GM12878 (cell line): ENCODE data around the gene KDM6B. TPM values are rescaled to one million over a fixed set of nuclear protein-coding genes. Genes with fewer than 3 reads are reported as not detected.

Experiments used
- ATF7 ChIP-seq: fragments of 450-650 bp; IDR thresholded peaks from 2 replicates; pipeline ENCODE4 v1.6.1; 2016; ENCODE audit warnings: low read depth, mild to moderate bottlenecking
- CHD4 ChIP-seq: fragments of 200-600 bp; sonication (generic); IDR thresholded peaks from 2 replicates; pipeline ENCODE4 v1.6.1; 2016; ENCODE audit warnings: mild to moderate bottlenecking
- EED ChIP-seq: sonication (generic); IDR thresholded peaks from 2 replicates; pipeline ENCODE4 v1.6.1; 2016; ENCODE audit warnings: antibody characterized with exemption, low read depth
- JUNB ChIP-seq: IDR thresholded peaks from 2 replicates; pipeline ENCODE4 v1.6.1; 2016; ENCODE audit warnings: antibody characterized with exemption, mild to moderate bottlenecking
- KAT2A ChIP-seq: conservative IDR thresholded peaks from 2 replicates; pipeline ENCODE4 v1.6.1; 2011; ENCODE audit warnings: low read depth, low read length; ENCODE audit not compliant: control insufficient read depth
- MYC ChIP-seq: IDR thresholded peaks from 2 replicates; pipeline ENCODE4 v1.6.1; 2011; ENCODE audit warnings: mild to moderate bottlenecking, low read length, moderate library complexity, inconsistent platforms; ENCODE audit not compliant: insufficient read depth, insufficient replicate concordance, insufficient read length, severe bottlenecking
- NFIC ChIP-seq: IDR thresholded peaks from 2 replicates; pipeline ENCODE4 v1.6.1; 2012; ENCODE audit warnings: low read depth, mild to moderate bottlenecking, inconsistent platforms, low read length, moderate library complexity
- PML ChIP-seq: IDR thresholded peaks from 2 replicates; pipeline ENCODE4 v1.6.1; 2012; ENCODE audit warnings: low read length, inconsistent platforms
- POLR2A ChIP-seq: IDR thresholded peaks from 2 replicates; pipeline ENCODE4 v1.6.1; 2011; ENCODE audit warnings: low read depth, mild to moderate bottlenecking, low read length
- RBBP5 ChIP-seq: fragments of 200-600 bp; sonication (generic); conservative IDR thresholded peaks from 2 replicates; pipeline ENCODE4 v1.6.1; 2016
- SREBF1 ChIP-seq: IDR thresholded peaks from 2 replicates; pipeline ENCODE4 v1.6.1; 2012; ENCODE audit warnings: mild to moderate bottlenecking, low read length
- ZNF274 ChIP-seq: IDR thresholded peaks from one replicate; pipeline ENCODE4 v1.8.0; 2011; ENCODE audit not compliant: insufficient read length, insufficient read depth
- polyA plus RNA-seq, 11 experiments: library from polyadenylated mRNA; depleted of rRNA in 4 of 11; unstranded in 6 of 11; stranded (reverse) in 5 of 11; fragments of >200 nt; fragmentation: Nextera tagmentation in 4 of 11; fragmentation: Illumina TruSeq in 1 of 11; extraction: Ambion mirVana in 4 of 11; extraction: Trizol in 1 of 11; gene quantifications; 1 replicate in 1 of 11; 2 replicates in 10 of 11; pipeline versions ENCODE4 v1.2.1 to v1.2.3, GENCODE V29; 2011 to 2016; ENCODE audit warnings: inconsistent platforms in 2 of 11, missing spikeins in 2 of 11, low read depth in 1 of 11
- total RNA-seq, 4 experiments: library from RNA; depleted of rRNA in 3 of 4; stranded (reverse); fragments of >200 nt in 3 of 4; fragmentation: Illumina TruSeq in 1 of 4; extraction: Trizol in 1 of 4; gene quantifications; 2 replicates each; pipeline versions ENCODE4 v1.2.1 to v1.2.3, GENCODE V29; 2013 to 2021
- TF ChIP-seq, protein P1 (sequence below): fragments of 450-650 bp; IDR thresholded peaks from 2 replicates; pipeline ENCODE4 v1.6.1; 2017; ENCODE audit warnings: borderline replicate concordance
- TF ChIP-seq, protein P2 (sequence below): fragments of 450-650 bp; IDR thresholded peaks from 2 replicates; pipeline ENCODE4 v1.6.1; 2018; ENCODE audit warnings: borderline replicate concordance, mild to moderate bottlenecking; ENCODE audit not compliant: partially characterized antibody
- TF ChIP-seq, protein P3 (sequence below): fragments of 450-650 bp; IDR thresholded peaks from 2 replicates; pipeline ENCODE4 v1.6.1; 2017; ENCODE audit warnings: mild to moderate bottlenecking, moderate library complexity
- TF ChIP-seq, protein P4 (sequence below): fragments of 450-650 bp; conservative IDR thresholded peaks from 2 replicates; pipeline ENCODE4 v1.6.1; 2017; ENCODE audit warnings: mild to moderate bottlenecking, moderate library complexity

KDM6B gene
- total and polyA plus RNA-seq, 10 of the 15 experiments (the other 5 are each of a cell fraction or from before 2014, with no cell fraction given): 0.05 to 33.5 (median 2.3) TPM

DNA sequence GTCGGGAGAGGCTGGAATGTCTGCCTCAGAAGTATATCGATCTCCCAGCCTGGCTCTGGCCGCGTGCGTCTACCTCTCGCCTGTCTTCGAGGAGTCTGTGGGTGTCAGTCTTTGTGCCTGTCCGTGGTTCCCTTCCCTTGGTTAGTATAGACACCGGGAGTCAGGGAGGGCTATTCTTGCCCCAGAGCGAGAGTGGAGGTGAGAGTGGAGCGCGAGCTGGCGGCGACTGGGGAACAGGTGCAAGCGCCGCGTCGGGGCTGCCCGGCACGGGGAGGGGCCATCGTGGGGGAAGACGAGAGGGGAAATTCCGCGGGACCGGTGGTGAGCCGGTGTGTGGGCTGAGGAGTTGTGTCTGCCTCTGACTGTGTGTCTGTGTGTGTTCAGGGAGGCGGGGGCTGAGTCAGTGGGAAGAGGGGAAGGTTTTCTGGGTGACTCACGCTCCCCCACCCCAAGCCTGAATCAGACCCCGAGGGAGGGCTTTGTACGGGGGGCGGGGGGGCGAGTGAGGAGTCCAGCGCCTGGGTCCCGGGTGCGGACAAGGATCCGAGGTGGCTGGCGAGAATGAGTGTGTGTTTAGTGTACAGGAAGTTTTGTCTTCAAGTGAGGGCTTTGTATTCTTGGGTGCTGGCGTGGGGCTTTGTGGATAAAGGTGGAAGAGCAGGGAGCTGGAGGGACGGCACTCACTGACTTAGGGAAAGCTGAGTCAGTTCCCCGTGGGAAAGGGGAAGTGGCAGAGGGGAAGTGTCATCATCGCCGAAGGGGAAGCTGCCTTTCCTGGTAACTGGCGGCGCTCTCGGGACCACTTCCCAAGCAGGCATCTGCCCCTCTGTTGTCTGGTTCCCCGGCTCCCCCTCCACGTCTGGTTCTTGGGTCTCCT, 8.6 kb downstream of the KDM6B start (continued):
- TF ChIP-seq, protein P1, sequence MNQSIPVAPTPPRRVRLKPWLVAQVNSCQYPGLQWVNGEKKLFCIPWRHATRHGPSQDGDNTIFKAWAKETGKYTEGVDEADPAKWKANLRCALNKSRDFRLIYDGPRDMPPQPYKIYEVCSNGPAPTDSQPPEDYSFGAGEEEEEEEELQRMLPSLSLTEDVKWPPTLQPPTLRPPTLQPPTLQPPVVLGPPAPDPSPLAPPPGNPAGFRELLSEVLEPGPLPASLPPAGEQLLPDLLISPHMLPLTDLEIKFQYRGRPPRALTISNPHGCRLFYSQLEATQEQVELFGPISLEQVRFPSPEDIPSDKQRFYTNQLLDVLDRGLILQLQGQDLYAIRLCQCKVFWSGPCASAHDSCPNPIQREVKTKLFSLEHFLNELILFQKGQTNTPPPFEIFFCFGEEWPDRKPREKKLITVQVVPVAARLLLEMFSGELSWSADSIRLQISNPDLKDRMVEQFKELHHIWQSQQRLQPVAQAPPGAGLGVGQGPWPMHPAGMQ: no peak
- TF ChIP-seq KAT2A: no peak
- TF ChIP-seq MYC: no peak
- no peak for TF ChIP-seq NFIC
- TF ChIP-seq EED: peak; percentile 55
- TF ChIP-seq, protein P2, sequence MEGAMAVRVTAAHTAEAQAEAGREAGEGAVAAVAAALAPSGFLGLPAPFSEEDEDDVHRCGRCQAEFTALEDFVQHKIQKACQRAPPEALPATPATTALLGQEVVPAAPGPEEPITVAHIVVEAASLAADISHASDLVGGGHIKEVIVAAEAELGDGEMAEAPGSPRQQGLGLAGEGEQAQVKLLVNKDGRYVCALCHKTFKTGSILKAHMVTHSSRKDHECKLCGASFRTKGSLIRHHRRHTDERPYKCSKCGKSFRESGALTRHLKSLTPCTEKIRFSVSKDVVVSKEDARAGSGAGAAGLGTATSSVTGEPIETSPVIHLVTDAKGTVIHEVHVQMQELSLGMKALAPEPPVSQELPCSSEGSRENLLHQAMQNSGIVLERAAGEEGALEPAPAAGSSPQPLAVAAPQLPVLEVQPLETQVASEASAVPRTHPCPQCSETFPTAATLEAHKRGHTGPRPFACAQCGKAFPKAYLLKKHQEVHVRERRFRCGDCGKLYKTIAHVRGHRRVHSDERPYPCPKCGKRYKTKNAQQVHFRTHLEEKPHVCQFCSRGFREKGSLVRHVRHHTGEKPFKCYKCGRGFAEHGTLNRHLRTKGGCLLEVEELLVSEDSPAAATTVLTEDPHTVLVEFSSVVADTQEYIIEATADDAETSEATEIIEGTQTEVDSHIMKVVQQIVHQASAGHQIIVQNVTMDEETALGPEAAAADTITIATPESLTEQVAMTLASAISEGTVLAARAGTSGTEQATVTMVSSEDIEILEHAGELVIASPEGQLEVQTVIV: no peak
- TF ChIP-seq, protein P3, sequence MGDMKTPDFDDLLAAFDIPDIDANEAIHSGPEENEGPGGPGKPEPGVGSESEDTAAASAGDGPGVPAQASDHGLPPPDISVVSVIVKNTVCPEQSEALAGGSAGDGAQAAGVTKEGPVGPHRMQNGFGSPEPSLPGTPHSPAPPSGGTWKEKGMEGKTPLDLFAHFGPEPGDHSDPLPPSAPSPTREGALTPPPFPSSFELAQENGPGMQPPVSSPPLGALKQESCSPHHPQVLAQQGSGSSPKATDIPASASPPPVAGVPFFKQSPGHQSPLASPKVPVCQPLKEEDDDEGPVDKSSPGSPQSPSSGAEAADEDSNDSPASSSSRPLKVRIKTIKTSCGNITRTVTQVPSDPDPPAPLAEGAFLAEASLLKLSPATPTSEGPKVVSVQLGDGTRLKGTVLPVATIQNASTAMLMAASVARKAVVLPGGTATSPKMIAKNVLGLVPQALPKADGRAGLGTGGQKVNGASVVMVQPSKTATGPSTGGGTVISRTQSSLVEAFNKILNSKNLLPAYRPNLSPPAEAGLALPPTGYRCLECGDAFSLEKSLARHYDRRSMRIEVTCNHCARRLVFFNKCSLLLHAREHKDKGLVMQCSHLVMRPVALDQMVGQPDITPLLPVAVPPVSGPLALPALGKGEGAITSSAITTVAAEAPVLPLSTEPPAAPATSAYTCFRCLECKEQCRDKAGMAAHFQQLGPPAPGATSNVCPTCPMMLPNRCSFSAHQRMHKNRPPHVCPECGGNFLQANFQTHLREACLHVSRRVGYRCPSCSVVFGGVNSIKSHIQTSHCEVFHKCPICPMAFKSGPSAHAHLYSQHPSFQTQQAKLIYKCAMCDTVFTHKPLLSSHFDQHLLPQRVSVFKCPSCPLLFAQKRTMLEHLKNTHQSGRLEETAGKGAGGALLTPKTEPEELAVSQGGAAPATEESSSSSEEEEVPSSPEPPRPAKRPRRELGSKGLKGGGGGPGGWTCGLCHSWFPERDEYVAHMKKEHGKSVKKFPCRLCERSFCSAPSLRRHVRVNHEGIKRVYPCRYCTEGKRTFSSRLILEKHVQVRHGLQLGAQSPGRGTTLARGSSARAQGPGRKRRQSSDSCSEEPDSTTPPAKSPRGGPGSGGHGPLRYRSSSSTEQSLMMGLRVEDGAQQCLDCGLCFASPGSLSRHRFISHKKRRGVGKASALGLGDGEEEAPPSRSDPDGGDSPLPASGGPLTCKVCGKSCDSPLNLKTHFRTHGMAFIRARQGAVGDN: 0 out of 2 replicates have a peak, but pooled peaks have one; percentile 20
- 0 out of 2 replicates have a peak, but pooled peaks have one; percentile 40 for TF ChIP-seq JUNB
- no peak for TF ChIP-seq RBBP5
- TF ChIP-seq ZNF274: no peak
- TF ChIP-seq PML: no peak
- TF ChIP-seq CHD4: no peak
- peak; percentile 70 for TF ChIP-seq ATF7
- TF ChIP-seq SREBF1: no peak
- TF ChIP-seq, protein P4, sequence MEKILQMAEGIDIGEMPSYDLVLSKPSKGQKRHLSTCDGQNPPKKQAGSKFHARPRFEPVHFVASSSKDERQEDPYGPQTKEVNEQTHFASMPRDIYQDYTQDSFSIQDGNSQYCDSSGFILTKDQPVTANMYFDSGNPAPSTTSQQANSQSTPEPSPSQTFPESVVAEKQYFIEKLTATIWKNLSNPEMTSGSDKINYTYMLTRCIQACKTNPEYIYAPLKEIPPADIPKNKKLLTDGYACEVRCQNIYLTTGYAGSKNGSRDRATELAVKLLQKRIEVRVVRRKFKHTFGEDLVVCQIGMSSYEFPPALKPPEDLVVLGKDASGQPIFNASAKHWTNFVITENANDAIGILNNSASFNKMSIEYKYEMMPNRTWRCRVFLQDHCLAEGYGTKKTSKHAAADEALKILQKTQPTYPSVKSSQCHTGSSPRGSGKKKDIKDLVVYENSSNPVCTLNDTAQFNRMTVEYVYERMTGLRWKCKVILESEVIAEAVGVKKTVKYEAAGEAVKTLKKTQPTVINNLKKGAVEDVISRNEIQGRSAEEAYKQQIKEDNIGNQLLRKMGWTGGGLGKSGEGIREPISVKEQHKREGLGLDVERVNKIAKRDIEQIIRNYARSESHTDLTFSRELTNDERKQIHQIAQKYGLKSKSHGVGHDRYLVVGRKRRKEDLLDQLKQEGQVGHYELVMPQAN: no peak; the same call in none of the 2 replicates
- TF ChIP-seq POLR2A: peak; percentile 82
